Esophagus muscularis mucosa (tissue), 4 donors: Measurements from ENCODE around the gene ITPR1. TPM values are rescaled to one million over a fixed set of nuclear protein-coding genes. Genes with fewer than 3 reads are reported as not detected.

Source experiments
- DNase-seq: peaks from one replicate; pipeline ENCODE4 v3.0.0-alpha.2; 2017; ENCODE audit errors: extremely low spot score
- H3K27ac ChIP-seq, 4 donors: fragments of 200-600 bp; sonication (generic); replicated peaks in 1 of 4; 1 replicate in 3 of 4; 2 replicates in 1 of 4; pipeline ENCODE4 v1.5.1; 2016 to 2019; ENCODE audit warnings: mild to moderate bottlenecking in 1 of 4
- H3K27me3 ChIP-seq, 4 donors: fragments of 200-600 bp; sonication (generic); one replicate each; pipeline versions ENCODE4 v1.5.1 to v1.6.0; 2016 to 2019
- H3K36me3 ChIP-seq, 4 donors: fragments of 200-600 bp; sonication (generic); one replicate each; pipeline ENCODE4 v1.5.1; 2016 to 2019
- H3K4me1 ChIP-seq, 4 donors: fragments of 200-600 bp; sonication (generic); one replicate each; pipeline ENCODE4 v1.5.1; 2016 to 2019
- H3K4me3 ChIP-seq, 4 donors: fragments of 200-600 bp; sonication (generic); 1 replicate in 2 of 4; 2 replicates in 2 of 4; pipeline ENCODE4 v1.5.1; 2016 to 2019; ENCODE audit warnings: mild to moderate bottlenecking in 4 of 4, moderate library complexity in 1 of 4
- H3K9me3 ChIP-seq, 4 donors: fragments of 200-600 bp; sonication (generic); 1 replicate in 3 of 4; 2 replicates in 1 of 4; pipeline ENCODE4 v1.5.1; 2016 to 2019
- CTCF ChIP-seq, 3 experiments: fragments of 200-600 bp in 2 of 3; fragments of 450-650 bp in 1 of 3; sonication (generic) in 2 of 3; IDR thresholded peaks; one replicate each; pipeline ENCODE4 v1.5.1; 2017 to 2019; ENCODE audit warnings: antibody characterized with exemption in 3 of 3, mild to moderate bottlenecking in 2 of 3, moderate library complexity in 1 of 3
- EP300 ChIP-seq: sonication (generic); formaldehyde crosslinking; IDR thresholded peaks from one replicate; pipeline ENCODE4 v1.6.1; 2017; ENCODE audit warnings: antibody characterized with exemption
- POLR2A ChIP-seq: fragments of 450-650 bp; IDR thresholded peaks from one replicate; pipeline ENCODE4 v1.6.1; 2017; ENCODE audit warnings: antibody characterized with exemption, moderate library complexity, mild to moderate bottlenecking, low read depth
- POLR2AphosphoS5 ChIP-seq, 2 donors: sonication (generic); formaldehyde crosslinking; IDR thresholded peaks; one replicate each; pipeline ENCODE4 v1.6.1; 2017; ENCODE audit warnings: antibody characterized with exemption in 2 of 2
- WGBS: methylation state at CpG from one replicate; pipeline ENCODE4 v1.1.5; 2018; 5-methylcytosine and 5-hydroxymethylcytosine counted together
- intact Hi-C: fragments of 100-400 bp; cut with DNase I; formaldehyde crosslinking; loops from one replicate; pipeline ENCODE4 v1.15.1; 2023
- total RNA-seq, 4 donors: library from RNA; depleted of rRNA; stranded (reverse); fragments of >200 nt; gene quantifications; one replicate each; pipeline versions ENCODE4 v1.1.0 to v1.2.1, GENCODE V29; 2016

Gene ITPR1
- total RNA-seq, 4 donors from 2014 or later: 204 to 271 (median 222) TPM

- intact Hi-C loops: no loop called here
- Histone ChIP-seq H3K9me3 (no peaks in the 10 kb centered on the region), H3K27ac (peak overlapping the region in 2 of 4 donors; percentile 22 to 44), H3K27me3 (no peaks in the 10 kb centered on the region), H3K36me3 (peaks cover 0 to 45% (median 19%) of the 10 kb centered on the region in 4 donors), H3K4me3 (no peak overlapping the region), H3K4me1 (peaks cover 0 to 35% (median 17%) of the 10 kb centered on the region in 4 donors)
- TF ChIP-seq EP300: no peak
- TF ChIP-seq POLR2AphosphoS5 (IDR thresholded peaks at IDR 0.05): no peak
- TF ChIP-seq CTCF (IDR thresholded peaks at IDR 0.05): no peak
- no peak for TF ChIP-seq POLR2A
- DNase-seq: no peak
- WGBS: 79% methylated on average over 6 of the region's 6 CpGs
These were observed 238.5 kb downstream of the ITPR1 start for GRCh38 chr3:4731543-4732111.

GRCh38 chr3:4732925-4733324 is 239.8 kb downstream of the ITPR1 start:
- H3K9me3 ChIP-seq: no peaks in the 10 kb centered on the region
- H3K27ac ChIP-seq: no peak overlapping the region
- DNase-seq: no peak
- H3K4me3 ChIP-seq: no peak overlapping the region
- no peaks in the 10 kb centered on the region for H3K27me3 ChIP-seq
- H3K4me1 ChIP-seq: peaks cover 0 to 35% (median 19%) of the 10 kb centered on the region in 4 donors
- intact Hi-C loops: no loop called here
- WGBS: 80% methylated on average over 12 of the region's 12 CpGs
- H3K36me3 ChIP-seq: peaks cover 0 to 51% (median 20%) of the 10 kb centered on the region in 4 donors
- TF ChIP-seq CTCF (IDR thresholded peaks at IDR 0.05): no peak
- no peak for TF ChIP-seq POLR2A
- TF ChIP-seq POLR2AphosphoS5 (IDR thresholded peaks at IDR 0.05): no peak
- no peak for TF ChIP-seq EP300

- peaks cover 0 to 35% (median 18%) of the 10 kb centered on the region in 4 donors for H3K4me1 ChIP-seq
- H3K27ac ChIP-seq: no peak overlapping the region
- DNase-seq: no peak
- H3K9me3 ChIP-seq: no peaks in the 10 kb centered on the region
- intact Hi-C loops: no loop called here
- H3K27me3 ChIP-seq: no peaks in the 10 kb centered on the region
- TF ChIP-seq CTCF (IDR thresholded peaks at IDR 0.05): no peak
- TF ChIP-seq POLR2A: no peak
- no peak for TF ChIP-seq POLR2AphosphoS5 (IDR thresholded peaks at IDR 0.05)
- TF ChIP-seq EP300: no peak
- H3K4me3 ChIP-seq: no peak overlapping the region
- WGBS: 69% methylated on average over 2 of the region's 2 CpGs
- peaks cover 0 to 57% (median 16%) of the 10 kb centered on the region in 4 donors for H3K36me3 ChIP-seq
These were observed 241.3 kb downstream of the ITPR1 start for GRCh38 chr3:4734454-4734853.

- peaks cover 0 to 57% (median 16%) of the 10 kb centered on the region in 4 donors for H3K36me3 ChIP-seq
- H3K27me3 ChIP-seq: no peaks in the 10 kb centered on the region
- intact Hi-C loops: no loop called here
- no peak overlapping the region for H3K4me3 ChIP-seq
- peaks cover 2 to 39% (median 22%) of the 10 kb centered on the region in 4 donors for H3K4me1 ChIP-seq
- H3K9me3 ChIP-seq: no peaks in the 10 kb centered on the region
- TF ChIP-seq EP300: no peak
- TF ChIP-seq POLR2AphosphoS5 (IDR thresholded peaks at IDR 0.05): no peak
- no peak for TF ChIP-seq CTCF (IDR thresholded peaks at IDR 0.05)
- no peak for TF ChIP-seq POLR2A
- WGBS: 84% methylated on average over 3 of the region's 4 CpGs
- DNase-seq: no peak
- no peak overlapping the region for H3K27ac ChIP-seq
These were observed 242.1 kb downstream of the ITPR1 start for GRCh38 chr3:4735243-4735642.
